T-helper 9 cell (primary cell): ENCODE data around the gene NYAP2.

Experiments used
- DNase-seq: peaks from one replicate; pipeline ENCODE4 v3.0.0-alpha.2; 2020
- total RNA-seq, 2 donors: gene quantifications; one replicate each; lab custom pipeline; 2026; lab: John Stamatoyannopoulos, UW

NYAP2 gene
- total RNA-seq, result 0.07 to 1.7 reads per million in 2 donors

DNA sequence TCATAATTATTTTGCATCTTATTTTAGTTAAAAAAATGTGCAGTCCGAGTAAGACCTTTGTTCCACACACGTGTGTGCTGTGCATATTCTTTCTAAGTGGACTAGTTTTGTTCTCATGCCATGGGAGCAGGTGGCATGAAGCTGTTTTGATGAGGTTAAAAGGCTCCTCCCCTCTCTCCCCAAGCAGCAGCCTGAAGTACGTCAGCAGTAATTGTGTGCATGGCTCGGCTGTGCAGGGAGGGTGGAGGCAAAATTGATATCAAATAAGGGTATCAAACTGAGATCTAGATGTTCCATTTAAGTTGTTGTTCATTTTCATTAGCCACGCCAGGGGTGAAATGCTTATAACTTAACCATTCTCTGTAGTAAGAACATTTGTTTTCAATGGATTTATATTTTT, at the start of gene NYAP2:
TSS of gene NYAP2 (plus strand) at position 207 of the 400 bp plus-strand sequence. CDS start 9,171 bp downstream, outside the sequence.
- no peak for DNase-seq

GRCh38 chr2:225353579-225354085, 45.9 kb upstream of the NYAP2 start:
- DNase-seq, result no peak

DNA sequence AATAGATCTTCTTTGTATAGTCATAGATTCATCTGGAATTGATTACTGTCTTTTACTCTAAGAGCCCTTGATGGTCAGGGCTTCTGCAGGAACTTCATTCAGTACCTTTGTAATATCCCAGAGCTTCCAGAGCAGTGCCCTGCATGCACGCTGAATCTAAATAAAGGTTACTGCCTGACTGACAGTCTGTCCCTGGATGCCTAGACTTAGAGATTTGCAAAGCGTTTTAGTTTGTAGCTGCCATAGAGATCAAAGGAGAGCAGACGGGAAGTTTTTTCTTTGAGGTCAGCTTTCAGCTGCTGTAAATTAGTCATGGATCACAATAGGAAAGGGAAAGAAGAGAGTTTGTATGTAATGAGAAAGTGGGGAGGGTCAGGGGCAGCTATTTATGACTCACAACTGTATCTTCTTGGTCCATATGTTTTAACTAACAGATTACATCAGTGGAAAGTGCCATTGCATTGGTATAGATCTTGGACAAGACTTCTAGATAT, 45.2 kb upstream of the NYAP2 start:
- DNase-seq, result no peak

GRCh38 chr2:225355788-225356187, 43.7 kb upstream of the NYAP2 start:
- DNase-seq, result no peak

DNA sequence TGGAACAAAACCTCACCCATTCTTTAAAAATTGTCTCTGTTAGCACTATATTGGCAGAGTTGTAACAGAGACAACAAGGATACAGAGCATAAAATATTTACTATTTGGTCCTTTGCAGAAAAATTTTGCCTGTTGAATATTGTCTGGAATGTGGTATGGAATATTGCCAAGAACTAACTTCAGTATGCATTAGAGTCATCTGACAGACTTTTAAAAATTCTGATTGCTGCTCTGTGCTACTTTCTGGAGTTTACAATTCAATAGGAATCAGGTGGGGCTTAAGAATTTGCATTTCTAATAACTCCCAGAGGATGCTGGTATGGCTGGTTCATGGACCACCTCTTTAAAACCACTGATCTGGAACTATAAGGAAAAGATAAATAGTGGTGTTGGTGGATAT, 32.8 kb upstream of the NYAP2 start:
- no peak for DNase-seq

- DNase-seq, result no peak
Measured at GRCh38 chr2:225367482-225367881, 32.0 kb upstream of the NYAP2 start.

GRCh38 chr2:225378984-225379383, 20.5 kb upstream of the NYAP2 start:
- no peak for DNase-seq

- DNase-seq, result no peak
Measured at GRCh38 chr2:225379856-225380255, 19.7 kb upstream of the NYAP2 start.

DNA sequence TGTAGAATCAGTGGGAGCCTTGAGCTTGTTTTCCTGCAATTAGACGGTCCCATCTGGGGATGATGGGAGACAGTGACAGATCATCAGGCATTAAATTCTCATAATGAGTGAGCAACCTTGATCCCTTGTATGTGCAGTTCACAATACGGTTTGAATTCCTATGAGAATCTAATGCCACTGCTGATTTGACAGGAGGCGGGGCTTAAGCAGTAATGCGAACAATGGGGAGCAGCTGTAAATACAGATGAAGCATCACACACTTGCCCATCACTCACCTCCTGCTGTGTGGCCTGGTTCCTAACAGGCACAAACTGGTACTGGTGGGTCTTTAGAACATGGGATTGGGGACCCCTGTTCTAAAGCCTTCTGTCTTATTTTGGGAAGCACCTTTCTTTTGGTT, 17.9 kb upstream of the NYAP2 start:
- no peak for DNase-seq

- no peak for DNase-seq
Measured at GRCh38 chr2:225398372-225398771, 1.1 kb upstream of the NYAP2 start.

DNA sequence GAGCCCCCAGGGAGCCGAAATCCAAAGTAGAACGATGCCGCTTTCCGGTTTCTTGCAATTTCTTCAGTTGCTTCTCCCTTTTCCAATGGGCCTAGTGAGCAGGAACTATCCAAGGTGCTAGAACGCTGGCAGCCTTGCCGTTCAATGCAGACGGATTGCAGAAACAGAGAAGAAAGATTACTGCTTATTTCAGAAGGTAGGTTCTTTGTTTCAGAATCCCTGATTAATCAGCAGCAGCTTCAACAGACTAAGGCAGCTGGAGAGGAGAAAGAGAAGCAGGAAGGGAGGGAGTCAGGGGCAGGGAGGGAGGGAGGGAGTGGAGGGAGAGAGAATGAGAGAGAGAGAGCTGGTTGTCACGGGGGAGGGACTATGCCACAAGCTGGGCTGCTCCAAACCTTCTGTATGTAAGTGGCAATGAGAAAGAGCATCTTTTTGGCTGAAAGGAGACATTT, 576 bp downstream of the NYAP2 start:
- no peak for DNase-seq

DNA sequence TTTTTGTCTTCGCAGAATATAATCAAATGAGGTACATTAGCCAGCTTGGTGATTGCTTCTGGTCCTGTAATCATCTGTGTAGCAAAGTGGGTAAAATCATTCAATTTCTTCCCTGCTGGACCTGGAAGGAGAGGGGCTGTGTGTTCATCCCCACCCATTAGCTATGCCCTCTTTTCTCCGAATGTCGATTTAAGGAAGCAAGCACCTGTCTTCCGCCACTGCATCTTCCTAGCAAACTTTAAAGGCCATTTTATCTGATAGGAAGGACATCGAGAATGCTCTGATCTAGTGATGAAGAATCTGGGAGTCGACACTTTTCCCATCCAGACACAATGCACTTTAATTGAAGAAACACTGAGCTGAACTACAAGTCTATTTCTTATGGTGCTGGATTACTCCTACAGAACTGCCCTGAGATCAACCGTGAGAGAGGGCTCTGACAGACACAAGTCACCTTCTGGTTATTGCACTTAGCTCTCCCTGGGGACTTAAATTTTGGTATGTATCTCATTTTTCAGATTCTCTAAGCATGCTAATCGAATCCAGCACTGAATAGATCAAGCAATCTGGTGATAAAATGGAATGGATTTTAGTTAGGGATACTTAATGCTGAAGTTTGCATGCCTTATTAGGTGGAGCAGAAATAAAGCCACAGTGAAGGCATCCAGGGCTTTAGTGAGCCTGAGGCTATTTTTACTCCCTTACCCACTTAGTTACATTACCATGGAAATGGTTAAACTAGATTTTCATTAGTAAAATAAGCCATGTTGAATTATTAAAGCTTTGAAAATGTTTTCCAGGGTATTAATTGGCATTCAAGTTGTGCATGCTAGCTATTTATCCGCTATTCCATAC, 1.3 kb downstream of the NYAP2 start:
- no peak for DNase-seq

- no peak for DNase-seq
Measured at GRCh38 chr2:225402210-225402776, 2.8 kb downstream of the NYAP2 start.

- no peak for DNase-seq
Measured at GRCh38 chr2:225411452-225411851, 11.9 kb downstream of the NYAP2 start.

GRCh38 chr2:225413786-225414185, 14.3 kb downstream of the NYAP2 start:
- DNase-seq, result no peak

DNA sequence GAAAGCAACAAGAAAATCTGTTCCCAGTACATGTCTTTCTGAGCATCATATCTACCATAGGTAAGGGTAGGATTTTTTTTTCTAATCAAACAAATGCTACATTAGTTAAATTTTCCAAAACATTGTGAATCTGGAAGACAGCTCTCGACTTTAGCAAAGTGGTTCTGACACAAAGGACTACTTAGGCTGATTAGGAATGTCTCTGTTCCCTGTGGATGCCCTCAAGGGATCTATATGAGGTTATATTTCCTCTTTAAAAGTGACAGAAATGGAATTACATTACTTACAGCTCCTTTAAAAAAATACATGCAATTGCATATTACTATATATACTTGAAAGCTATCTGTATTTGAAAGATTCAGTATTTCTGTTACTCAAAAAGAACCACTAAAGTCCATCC, 15.4 kb downstream of the NYAP2 start:
- DNase-seq, result no peak

DNA sequence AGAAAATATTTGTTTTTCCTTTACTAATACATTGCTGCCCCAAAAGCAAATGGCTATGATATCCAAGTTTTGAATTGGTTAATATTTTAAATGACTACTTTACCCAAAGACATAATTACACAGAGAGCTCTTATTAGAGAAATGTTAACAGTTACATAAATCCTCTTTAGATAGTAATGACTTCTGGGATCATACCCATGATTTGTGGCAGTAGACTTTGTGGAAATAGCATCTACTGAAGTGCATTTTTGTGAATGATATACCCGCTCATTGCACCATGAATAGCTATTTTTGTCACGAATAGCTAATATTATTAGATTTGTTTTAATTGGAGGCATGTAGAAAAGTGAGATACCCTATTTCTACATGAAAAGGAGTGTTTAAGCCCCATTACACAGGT, 15.8 kb downstream of the NYAP2 start:
- no peak for DNase-seq

- DNase-seq, result no peak
Measured at GRCh38 chr2:225415792-225416191, 16.3 kb downstream of the NYAP2 start.

DNA sequence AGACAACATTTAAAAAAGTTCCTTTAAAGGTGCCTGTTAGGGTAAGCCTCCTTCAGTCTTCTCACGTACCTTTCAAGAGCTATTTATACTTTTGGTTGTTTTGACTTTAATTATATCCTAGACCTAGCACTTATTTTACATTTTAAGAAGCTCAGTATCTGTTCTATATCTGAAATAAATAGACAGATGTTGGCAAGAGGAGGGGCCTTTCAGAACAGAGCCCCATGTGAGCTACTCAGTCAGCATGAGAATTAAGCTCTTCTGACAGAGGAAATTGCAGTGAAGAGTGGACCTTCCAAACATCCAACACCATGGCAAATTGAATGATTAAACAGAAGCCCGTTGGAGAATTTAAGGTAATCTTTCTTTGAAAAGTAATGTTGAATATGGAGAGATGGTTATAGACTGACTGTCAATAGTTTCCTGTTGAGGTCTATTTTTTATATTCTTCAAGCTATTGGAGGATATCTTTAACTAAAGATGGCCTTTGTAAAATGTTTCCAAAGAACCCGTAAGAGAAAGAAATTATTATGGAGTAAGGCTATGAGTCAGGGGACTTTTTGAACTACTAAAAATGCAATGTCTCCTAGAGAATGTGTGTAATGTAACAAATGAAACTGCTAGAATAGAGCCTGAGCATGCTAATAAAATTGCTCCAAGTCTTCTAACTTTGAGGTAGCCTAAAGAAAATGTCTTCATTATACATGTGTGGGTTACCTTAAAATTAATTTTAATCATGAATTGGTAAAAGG, 17.3 kb downstream of the NYAP2 start:
- DNase-seq, result no peak

GRCh38 chr2:225419033-225419432, 19.5 kb downstream of the NYAP2 start:
- DNase-seq, result no peak

DNA sequence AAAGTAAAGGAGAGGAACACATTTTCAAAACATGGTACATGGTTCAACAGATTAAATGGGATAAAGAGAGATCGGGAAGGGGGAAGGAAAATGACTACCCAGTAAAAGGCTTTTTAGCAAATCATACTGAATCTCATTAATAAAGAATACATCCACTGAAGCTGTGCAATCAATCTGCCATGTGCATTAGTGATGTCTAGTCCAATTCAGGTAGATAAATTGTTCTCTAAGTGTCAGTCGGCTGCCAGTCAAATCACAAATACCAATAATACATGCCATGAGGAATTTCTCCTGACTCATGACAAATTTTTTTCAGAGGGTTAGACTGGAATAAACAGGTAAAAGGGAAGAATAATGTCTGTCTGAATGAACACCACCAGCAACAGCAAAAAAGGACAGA, 22.6 kb downstream of the NYAP2 start:
- DNase-seq, result no peak

DNA sequence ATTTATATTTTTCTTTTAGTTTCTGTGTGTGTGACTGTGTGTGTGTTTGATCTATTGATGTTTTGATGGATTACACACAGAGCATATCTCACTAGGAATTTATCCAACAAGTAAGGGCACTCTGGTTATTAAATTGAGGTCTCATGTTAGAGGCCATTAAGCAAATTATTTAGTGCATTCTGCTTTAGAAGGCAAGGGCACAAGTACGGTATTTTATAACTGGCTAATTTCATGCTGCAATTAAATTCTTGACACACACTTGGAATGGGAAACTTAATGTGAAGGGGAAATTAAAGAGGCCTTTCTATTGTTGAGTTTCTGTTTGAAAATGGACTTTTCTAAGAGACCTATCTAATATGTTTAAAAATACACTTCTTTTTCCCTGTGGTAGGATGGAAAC, 25.8 kb downstream of the NYAP2 start:
- DNase-seq, result no peak

DNA sequence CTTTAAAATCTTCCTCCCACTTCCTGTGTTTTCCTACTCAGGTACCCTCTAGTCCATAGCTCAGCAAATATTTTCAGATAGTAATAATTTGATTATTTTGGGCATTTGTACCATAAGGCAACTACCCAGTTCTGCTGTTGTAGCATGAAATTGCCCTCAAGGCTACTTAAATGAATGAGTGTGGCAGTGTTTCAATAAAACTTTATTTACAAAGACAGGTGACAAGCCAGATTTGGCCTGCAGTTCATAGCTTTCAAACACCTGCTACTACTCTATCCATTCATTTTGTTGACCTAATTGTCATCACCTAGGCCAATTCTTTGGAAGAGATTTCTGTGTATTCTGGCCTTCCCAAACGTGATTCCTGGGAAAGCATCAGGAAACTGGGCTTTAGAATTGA, 28.9 kb downstream of the NYAP2 start:
- no peak for DNase-seq
